ENCODE measurements around the gene ALDH1A1. TPM values are rescaled to one million over a fixed set of nuclear protein-coding genes. Genes with fewer than 3 reads are reported as not detected.

ALDH1A1 gene
- polyA plus RNA-seq, 1 donor (not counting 4 experiments of a cell fraction or from before 2014, with no cell fraction given): 0.08 TPM

DNA sequence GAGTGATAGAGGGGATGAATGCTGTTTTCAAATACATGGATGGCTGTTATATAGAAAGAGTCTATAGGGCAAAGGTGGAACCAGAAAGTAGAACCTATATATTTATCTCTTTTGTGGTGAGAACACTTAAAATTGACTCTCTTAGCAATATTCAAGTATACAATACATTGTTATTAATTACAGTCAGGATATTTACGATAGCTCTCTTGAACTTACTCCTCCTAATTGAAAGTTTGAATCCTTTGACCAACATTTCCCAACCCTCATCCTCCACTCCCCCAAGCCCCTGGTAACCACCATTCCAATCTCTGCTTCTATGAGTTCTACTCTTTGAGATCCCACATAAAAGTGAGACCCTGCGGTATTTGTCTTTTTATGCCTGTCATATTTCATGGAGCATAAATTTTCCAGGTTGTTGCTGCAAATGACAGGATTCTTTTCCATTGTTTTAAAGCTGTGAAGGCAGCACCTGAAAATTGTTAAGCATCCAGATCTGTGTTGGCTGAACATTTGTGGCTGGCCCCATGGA is 41.5 kb downstream of the ALDH1A1 start:
- H3K9ac ChIP-seq (ENCODE audit: control insufficient read depth, extremely low read depth, insufficient read depth, low read length): no peak overlapping the region
- no peak overlapping the region for H2AFZ ChIP-seq (ENCODE audit: control insufficient read depth, low read length)
- H3K4me3 ChIP-seq (ENCODE audit: control insufficient read depth in 2 of 3, extremely low read depth in 1 of 3, insufficient read depth in 2 of 3, low read depth in 1 of 3, low read length in 3 of 3): no peak overlapping the region
- H4K20me1 ChIP-seq (ENCODE audit: control insufficient read depth, extremely low read depth, insufficient read depth, low read length): no peaks in the 10 kb centered on the region
- dilution Hi-C loops (cut with MboI; ENCODE audit: extremely low pct_ligation_motif_present, low sequenced_read_pairs): no loop called here
- H3K4me2 ChIP-seq (ENCODE audit: control insufficient read depth, extremely low read depth, insufficient read depth, low read depth, low read length): no peak overlapping the region
- H3K27me3 ChIP-seq (ENCODE audit: control insufficient read depth, extremely low read depth, insufficient read depth, low read length): no peaks in the 10 kb centered on the region
- H3K9me1 ChIP-seq (ENCODE audit: control insufficient read depth, extremely low read depth, insufficient read depth, low read length): no peaks in the 10 kb centered on the region
- no peaks in the 10 kb centered on the region for H3K36me3 ChIP-seq (ENCODE audit: control insufficient read depth in 2 of 2, extremely low read depth in 1 of 2, insufficient read depth in 2 of 2, low read length in 2 of 2)
- DNase-seq (ENCODE audit: low read depth, low spot score) (no peak), FAIRE-seq (no peak)
- H3K79me2 ChIP-seq (ENCODE audit: control insufficient read depth, insufficient read depth, low read length): no peaks in the 10 kb centered on the region
- TF ChIP-seq EZH2 (IDR thresholded peaks at IDR 0.05; ENCODE audit: low read length): no peak
- TF ChIP-seq CTCF (optimal IDR thresholded peaks at IDR 0.05 in 1 of 3, IDR thresholded peaks at IDR 0.05 in 1 of 3, conservative IDR thresholded peaks at IDR 0.05 in 1 of 3; ENCODE audit: extremely low read depth in 1 of 3, insufficient read depth in 2 of 3, low read length in 3 of 3): no peak
- H3K9me3 ChIP-seq (ENCODE audit: control insufficient read depth, low read depth, low read length): no peaks in the 10 kb centered on the region
- H3K27ac ChIP-seq (ENCODE audit: control insufficient read depth, insufficient read depth, low read length): no peak overlapping the region
- H3K4me1 ChIP-seq (ENCODE audit: control insufficient read depth, extremely low read depth, insufficient read depth, low read length): no peaks in the 10 kb centered on the region

DNA sequence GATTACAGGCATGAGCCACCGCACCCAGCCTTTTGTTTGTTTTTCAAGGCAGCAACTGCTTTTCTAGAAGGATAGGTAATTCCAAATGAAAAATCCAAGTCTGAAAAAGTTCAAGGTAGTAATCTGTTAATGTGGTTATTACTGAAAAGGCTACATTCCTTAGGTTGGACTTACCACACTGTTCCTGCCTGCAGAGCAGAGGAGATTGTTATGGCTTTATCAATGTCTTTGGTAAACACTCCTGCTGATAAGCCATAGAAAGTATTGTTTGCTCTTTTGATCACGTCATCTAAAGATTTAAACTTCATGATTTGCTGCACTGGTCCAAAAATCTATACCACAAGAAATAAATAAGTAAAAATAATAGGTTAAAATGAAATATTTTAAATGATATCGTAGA is 43.4 kb downstream of the ALDH1A1 start:
- DNase-seq (ENCODE audit: low read depth, low spot score) (no peak), FAIRE-seq (no peak)
- Histone ChIP-seq H3K27ac (ENCODE audit: control insufficient read depth, insufficient read depth, low read length) (no peak overlapping the region), H3K4me2 (ENCODE audit: control insufficient read depth, extremely low read depth, insufficient read depth, low read depth, low read length) (no peak overlapping the region), H3K36me3 (ENCODE audit: control insufficient read depth in 2 of 2, extremely low read depth in 1 of 2, insufficient read depth in 2 of 2, low read length in 2 of 2) (no peaks in the 10 kb centered on the region), H2AFZ (ENCODE audit: control insufficient read depth, low read length) (no peak overlapping the region), H3K79me2 (ENCODE audit: control insufficient read depth, insufficient read depth, low read length) (no peaks in the 10 kb centered on the region), H3K9me3 (ENCODE audit: control insufficient read depth, low read depth, low read length) (no peaks in the 10 kb centered on the region), H3K4me1 (ENCODE audit: control insufficient read depth, extremely low read depth, insufficient read depth, low read length) (no peaks in the 10 kb centered on the region), H3K27me3 (ENCODE audit: control insufficient read depth, extremely low read depth, insufficient read depth, low read length) (no peaks in the 10 kb centered on the region), H3K9me1 (ENCODE audit: control insufficient read depth, extremely low read depth, insufficient read depth, low read length) (no peaks in the 10 kb centered on the region), H3K4me3 (ENCODE audit: control insufficient read depth in 2 of 3, extremely low read depth in 1 of 3, insufficient read depth in 2 of 3, low read depth in 1 of 3, low read length in 3 of 3) (no peak overlapping the region), H3K9ac (ENCODE audit: control insufficient read depth, extremely low read depth, insufficient read depth, low read length) (no peak overlapping the region), H4K20me1 (ENCODE audit: control insufficient read depth, extremely low read depth, insufficient read depth, low read length) (no peaks in the 10 kb centered on the region)
- dilution Hi-C loops (cut with MboI; ENCODE audit: extremely low pct_ligation_motif_present, low sequenced_read_pairs): no loop called here
- TF ChIP-seq EZH2 (IDR thresholded peaks at IDR 0.05; ENCODE audit: low read length): no peak
- TF ChIP-seq CTCF (optimal IDR thresholded peaks at IDR 0.05 in 1 of 3, IDR thresholded peaks at IDR 0.05 in 1 of 3, conservative IDR thresholded peaks at IDR 0.05 in 1 of 3; ENCODE audit: extremely low read depth in 1 of 3, insufficient read depth in 2 of 3, low read length in 3 of 3): no peak
